Activated naive CD4-positive, alpha-beta T cell treated with anti-CD3 and anti-CD28 coated beads, Interleukin-2, amount 50 U/mL, for 16 hours (primary cell): ENCODE results near the gene RMDN3.

Experiments used
- DNase-seq: peaks from one replicate; pipeline ENCODE4 v3.0.0-alpha.2; 2020

RMDN3 gene, protein sequence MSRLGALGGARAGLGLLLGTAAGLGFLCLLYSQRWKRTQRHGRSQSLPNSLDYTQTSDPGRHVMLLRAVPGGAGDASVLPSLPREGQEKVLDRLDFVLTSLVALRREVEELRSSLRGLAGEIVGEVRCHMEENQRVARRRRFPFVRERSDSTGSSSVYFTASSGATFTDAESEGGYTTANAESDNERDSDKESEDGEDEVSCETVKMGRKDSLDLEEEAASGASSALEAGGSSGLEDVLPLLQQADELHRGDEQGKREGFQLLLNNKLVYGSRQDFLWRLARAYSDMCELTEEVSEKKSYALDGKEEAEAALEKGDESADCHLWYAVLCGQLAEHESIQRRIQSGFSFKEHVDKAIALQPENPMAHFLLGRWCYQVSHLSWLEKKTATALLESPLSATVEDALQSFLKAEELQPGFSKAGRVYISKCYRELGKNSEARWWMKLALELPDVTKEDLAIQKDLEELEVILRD

GRCh38 chr15:40754883-40755811 is at the start of gene RMDN3:
TSS of gene RMDN3 (minus strand) at chr15:40755254. CDS start at chr15:40754783, 471 bp downstream.
- peak; percentile 94 for DNase-seq

- no peak for DNase-seq
Observed at GRCh38 chr15:40803688-40804087, 48.6 kb upstream of the RMDN3 start.

- DNase-seq, result no peak
Observed at GRCh38 chr15:40803076-40803475, 48.0 kb upstream of the RMDN3 start.

DNA sequence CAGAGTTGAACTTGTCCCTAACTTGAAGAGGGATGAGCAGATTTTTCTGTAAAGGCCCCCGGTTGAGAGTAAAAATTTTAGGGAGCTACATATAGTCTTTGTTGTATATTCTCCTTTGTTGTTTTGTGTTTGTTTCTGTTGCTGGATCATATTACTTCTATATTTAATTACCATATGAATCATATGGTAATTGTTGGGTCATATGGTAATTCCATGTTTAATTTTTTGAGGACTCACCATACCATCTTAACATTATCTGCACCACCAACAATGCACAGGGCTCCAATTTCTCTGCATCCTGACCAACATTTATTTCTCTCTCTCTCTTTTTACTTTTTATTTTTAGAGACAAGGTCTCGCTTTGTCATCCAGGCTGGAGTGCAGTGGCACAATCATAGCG is 44.5 kb upstream of the RMDN3 start:
- DNase-seq, result no peak

DNA sequence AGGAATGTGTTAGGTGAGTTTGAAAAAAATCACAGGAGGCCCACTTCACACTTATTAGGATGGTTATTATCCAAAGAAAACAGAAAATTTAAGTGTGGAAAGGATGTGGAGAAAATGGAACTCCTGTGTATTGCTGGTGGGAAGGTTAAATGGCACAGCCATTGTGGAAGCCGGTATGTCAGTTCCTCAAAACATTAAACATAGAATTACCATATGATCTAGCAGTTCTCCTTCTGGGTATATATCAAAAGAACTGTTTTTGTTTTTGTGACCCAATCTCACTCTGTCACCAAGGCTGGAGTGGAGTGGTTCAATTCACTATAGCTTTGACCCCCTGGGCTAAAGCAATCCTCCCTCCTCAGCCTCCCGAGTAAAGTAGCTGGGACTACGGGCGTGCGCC is 41.5 kb upstream of the RMDN3 start:
- no peak for DNase-seq

DNA sequence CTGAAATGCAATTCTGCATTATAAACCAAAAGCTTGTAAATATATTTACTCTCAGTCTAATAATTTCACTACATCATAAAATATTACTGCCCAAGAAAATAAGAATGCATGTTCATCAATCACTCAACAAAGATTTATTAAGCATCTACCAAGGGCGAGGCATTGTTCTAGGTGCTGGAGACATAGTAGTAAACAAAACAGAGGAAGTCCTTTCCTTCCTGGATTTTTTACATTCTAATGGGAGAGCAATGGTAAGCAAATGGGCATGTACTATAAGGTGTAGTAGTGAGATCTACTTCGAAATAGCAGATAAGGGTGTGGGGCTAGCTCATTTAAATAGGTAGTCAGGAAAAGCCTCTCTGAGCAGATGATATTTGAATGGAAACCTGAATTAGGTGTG is 41.0 kb upstream of the RMDN3 start:
- DNase-seq, result no peak

DNA sequence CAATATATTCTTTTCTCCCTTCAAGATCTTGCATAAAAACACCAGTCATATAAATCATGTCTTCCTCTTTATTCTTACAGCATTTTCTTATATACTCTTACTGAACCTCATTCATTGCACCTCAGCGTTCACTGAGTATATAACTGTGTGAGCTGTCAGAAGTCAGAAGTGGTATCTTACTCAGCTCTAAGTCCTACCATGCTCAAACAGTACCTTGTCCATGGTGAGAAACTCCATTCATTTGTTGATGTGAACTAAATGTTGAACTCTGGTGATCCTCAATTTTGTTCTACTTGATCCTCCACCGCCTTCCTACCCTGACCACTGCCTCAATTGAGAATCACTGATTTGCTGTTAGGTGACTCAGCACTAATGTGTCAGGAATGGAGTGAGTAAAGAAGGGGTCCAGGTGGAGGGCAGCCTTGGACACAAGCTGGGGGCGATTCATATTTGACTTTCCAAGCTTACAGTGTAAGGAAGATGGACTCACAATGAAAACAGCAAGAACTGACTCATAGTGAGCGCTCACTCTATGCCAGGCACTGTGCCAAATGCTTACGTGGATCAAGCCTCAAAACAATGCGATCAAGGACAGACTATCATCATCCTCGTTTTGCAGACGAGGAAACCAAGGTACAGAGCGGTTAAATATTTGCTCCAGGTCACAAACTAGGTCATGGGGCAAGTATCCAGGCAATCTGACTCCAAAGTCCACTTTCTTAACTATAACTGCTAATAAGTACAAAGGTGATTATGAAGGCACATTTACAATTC is 38.3 kb upstream of the RMDN3 start:
- DNase-seq, result no peak

GRCh38 chr15:40792394-40792793 is 37.3 kb upstream of the RMDN3 start:
- no peak for DNase-seq

- no peak for DNase-seq
Observed at GRCh38 chr15:40790718-40791117, 35.7 kb upstream of the RMDN3 start.

DNA sequence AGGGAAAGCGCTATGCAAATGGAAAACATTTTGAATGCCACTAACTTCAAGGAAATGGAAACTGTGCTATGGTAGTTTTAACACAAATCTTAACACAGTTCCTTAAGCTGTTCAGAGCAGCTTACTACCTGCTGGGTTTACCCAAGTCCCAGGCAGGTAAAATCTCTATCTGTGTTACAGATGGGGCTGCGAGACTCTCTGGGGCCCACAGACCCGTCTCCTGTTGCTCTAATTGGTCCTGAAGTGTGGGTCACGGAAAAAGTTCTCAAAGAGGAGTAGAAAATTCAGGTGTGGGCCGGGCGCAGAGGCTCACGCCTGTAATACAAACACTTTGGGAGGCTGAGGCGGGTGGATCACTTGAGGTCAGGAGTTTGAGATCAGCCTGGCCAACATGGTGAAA is 34.9 kb upstream of the RMDN3 start:
- DNase-seq, result no peak

DNA sequence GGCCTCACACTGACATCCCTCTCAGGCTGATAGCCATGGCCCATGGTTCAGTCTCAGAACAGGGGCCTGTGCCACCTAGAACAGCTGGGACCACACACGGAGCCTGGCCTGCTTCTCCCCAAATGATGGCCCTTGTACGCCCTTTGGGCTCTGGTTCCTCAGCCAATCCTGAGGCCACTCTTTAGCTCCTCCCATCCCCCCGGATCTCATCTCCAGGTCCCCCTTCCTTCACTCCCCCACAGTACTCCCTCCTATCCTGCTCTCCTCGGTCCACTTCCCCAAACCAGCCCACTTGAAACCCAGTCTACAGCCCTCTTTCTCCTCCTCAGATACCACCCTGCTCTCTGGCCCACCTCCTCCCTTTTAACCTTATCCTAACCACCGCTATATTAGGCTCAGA is 34.1 kb upstream of the RMDN3 start:
- DNase-seq, result no peak

- DNase-seq, result no peak
Observed at GRCh38 chr15:40787991-40788390, 32.9 kb upstream of the RMDN3 start.

- peak; percentile 70 for DNase-seq
Observed at GRCh38 chr15:40787344-40787841, 32.3 kb upstream of the RMDN3 start.

- no peak for DNase-seq
Observed at GRCh38 chr15:40785814-40786213, 30.8 kb upstream of the RMDN3 start.

- no peak for DNase-seq
Observed at GRCh38 chr15:40785164-40785563, 30.1 kb upstream of the RMDN3 start.

GRCh38 chr15:40782609-40783227 is 27.7 kb upstream of the RMDN3 start:
- DNase-seq, result peak; percentile 81

DNA sequence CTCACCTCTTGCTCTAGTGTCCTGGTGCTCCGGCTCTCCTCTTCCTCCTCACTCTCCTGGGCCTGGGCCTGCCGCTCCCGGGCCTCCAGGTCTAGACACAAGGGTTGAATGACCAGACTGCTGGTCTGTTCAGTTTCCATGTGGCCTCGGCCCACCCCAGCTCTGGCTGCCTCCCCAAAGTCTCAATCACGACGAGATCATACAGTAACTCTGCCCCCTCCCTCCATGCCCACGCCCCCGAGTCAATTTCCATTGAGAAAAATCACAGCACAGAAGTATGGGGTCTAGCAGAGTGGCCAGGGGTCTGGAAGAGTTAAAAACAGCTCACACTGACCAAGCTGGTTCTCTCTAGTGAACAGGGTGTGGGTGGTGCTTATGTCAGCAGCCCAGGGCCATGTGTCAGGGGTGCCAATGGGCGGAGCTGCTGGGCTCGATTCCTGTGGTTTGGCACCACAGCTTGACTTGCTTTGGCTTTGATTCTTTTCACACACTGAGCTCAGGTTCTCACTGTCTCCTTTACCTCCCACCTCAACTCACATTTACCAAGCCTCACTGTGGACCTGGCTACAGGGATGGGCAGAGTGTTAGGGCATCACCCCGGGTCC is 21.6 kb upstream of the RMDN3 start:
- no peak for DNase-seq

DNA sequence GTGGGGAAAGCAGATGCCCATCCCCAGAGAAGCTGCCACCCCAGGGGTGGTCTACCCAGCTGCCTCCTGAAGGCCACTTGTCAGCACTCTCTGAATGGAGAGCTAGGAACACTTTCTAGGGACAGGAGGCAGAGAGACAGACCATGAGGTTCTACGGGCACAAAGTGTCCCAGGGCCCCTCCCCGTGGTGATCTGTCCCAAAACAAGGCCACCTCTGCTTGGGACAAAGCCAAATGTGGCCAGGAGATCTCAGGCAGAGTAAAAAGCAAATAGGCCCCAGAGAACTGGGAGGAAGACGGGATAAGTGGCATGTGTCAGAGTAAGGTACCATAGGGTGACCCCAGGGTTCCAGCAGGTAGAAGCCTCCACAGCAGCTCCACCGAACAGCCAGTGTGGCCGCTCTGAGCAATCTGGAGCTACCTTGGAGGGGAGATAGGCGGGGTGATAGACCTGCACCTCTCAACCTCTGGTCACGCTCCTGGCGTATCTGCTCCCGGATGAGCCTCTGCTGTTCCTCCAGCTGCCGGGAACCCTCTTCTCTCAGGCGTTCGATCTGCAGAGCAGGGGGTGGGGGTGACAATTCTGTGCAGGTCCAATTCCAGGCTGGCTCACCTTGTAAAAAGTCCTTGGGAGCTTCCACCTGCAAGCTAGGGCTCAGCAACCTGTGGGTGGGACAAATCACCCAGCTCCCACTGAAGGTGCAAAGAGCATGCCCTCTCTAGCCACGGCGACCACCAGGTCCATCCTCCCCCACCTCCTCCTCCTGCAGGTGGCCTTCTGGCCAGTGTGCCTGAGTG is 20.9 kb upstream of the RMDN3 start:
- no peak for DNase-seq

DNA sequence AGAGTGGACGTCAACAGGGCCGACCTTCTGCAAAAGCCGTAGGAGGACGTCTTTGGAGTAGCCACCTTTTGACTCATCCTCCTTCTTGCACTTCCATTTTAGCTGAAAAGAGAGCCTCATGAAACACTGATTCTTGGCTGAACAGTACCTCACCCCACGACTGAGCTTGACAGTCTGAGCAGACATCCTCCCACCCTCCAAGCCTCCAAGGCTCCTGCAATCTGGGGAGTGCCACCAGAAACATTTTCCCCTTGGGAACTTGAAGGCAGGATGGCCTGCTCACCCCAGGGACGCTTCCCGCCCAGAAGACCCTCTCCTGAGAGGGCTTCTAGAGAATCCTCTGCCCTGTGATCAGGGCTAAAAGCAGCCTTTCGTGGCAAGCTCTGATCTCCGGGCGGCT is 20.0 kb upstream of the RMDN3 start:
- no peak for DNase-seq

- no peak for DNase-seq
Observed at GRCh38 chr15:40773902-40774301, 18.8 kb upstream of the RMDN3 start.

DNA sequence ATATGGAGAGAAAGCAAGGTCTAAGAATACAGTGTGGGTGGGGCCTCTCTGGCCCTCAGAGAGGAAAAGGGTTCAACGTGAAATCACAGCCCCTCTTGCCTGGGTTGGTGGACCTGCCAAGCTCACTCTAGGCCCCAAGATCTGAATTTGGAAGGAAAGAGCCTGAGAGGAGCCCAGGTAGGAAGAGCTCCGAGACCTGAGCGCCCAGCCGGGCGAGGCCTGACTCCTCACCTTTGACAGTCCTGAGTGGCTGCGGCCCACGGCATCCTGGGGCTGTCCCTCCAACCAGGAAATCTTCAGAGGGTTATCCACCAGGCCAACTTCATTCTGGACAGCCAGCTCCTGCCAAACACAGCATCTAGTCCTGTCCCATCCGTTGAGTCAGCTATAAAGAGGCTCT is 18.4 kb upstream of the RMDN3 start:
- no peak for DNase-seq
